Measurements from ENCODE around the gene ITGB1. TPM values are rescaled to one million over a fixed set of nuclear protein-coding genes. Genes with fewer than 3 reads are reported as not detected.

The ITGB1 gene
- total RNA-seq, 1 experiment from 2014 or later = 223 TPM

DNA sequence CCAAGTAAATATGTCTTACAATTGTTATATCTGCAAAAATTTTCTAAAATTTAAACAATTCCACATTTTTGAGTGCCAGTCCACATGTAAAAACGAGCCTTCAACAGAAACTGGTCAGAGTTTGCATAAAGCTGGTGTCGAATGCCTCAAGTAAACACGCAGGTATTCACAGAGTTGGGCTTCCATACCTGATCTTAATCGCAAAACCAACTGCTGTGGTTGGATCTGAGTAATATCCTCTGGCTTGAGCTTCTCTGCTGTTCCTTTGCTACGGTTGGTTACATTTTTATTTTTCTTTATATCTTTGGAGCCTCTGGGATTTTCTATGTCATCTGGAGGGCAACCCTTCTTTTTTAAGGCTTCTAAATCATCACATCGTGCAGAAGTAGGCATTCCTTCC lies 28.4 kb downstream of the ITGB1 start:
- Histone ChIP-seq H3K4me2 (ENCODE audit: insufficient read depth, insufficient read length, low read length) (no peak overlapping the region), H2AFZ (ENCODE audit: low read length) (no peak overlapping the region), H2BK15ac (ENCODE audit: low read depth, low read length) (no peak overlapping the region), H4K5ac (ENCODE audit: insufficient read length, low read depth, low read length) (no peak overlapping the region), H3T11ph (ENCODE audit: low read length) (no peak overlapping the region), H3K27me3 (ENCODE audit: insufficient read depth, low read length) (no peaks in the 10 kb centered on the region), H3K4me1 (ENCODE audit: insufficient read depth, low read length) (no peaks in the 10 kb centered on the region), H3K79me2 (ENCODE audit: insufficient read depth, low read length) (peaks cover 2% of the 10 kb centered on the region), H2AK5ac (ENCODE audit: insufficient read length, low read length) (no peak overlapping the region), H3K4ac (ENCODE audit: low read depth, low read length) (no peak overlapping the region), H3K14ac (ENCODE audit: insufficient read depth, low read length) (no peak overlapping the region), H4K91ac (ENCODE audit: insufficient read length, low read depth, low read length) (no peak overlapping the region), H3K56ac (ENCODE audit: insufficient read length, low read depth, low read length) (no peak overlapping the region), H3K23me2 (ENCODE audit: insufficient read length, low read depth, low read length, poor library complexity, severe bottlenecking) (no peaks in the 10 kb centered on the region), H2BK120ac (ENCODE audit: low read depth, low read length, poor library complexity, severe bottlenecking) (no peak overlapping the region), H4K20me1 (ENCODE audit: control insufficient read depth, insufficient read depth, insufficient read length) (no peaks in the 10 kb centered on the region), H4K8ac (replicated peaks; ENCODE audit: insufficient read length, low read depth, low read length) (no peak overlapping the region), H2BK20ac (ENCODE audit: low read depth, low read length, poor library complexity, severe bottlenecking) (no peak overlapping the region), H2BK12ac (ENCODE audit: insufficient read length, low read depth, low read length) (no peak overlapping the region), H3K9ac (ENCODE audit: extremely low read depth, insufficient read length, low read length) (no peak overlapping the region), H3K79me1 (ENCODE audit: insufficient read depth, low read depth, low read length, poor library complexity, severe bottlenecking) (no peaks in the 10 kb centered on the region), H3K23ac (ENCODE audit: insufficient read length, low read depth, low read length) (no peak overlapping the region), H3K9me3 (ENCODE audit: control insufficient read depth, low read depth, low read length) (no peaks in the 10 kb centered on the region), H2BK5ac (ENCODE audit: insufficient read length, low read length) (no peak overlapping the region), H3K27ac (ENCODE audit: insufficient read length, low read depth, low read length) (no peak overlapping the region), H3K18ac (ENCODE audit: insufficient read length, low read depth, low read length) (no peak overlapping the region)
- WGBS (ENCODE audit: extremely low coverage, insufficient read length, low lambda C conversion rate) = no CpG with 5 or more reads among the region's 6 CpGs
- Mint-ChIP-seq H3K4me1 (0 out of 4 replicates have a peak, but pooled peaks cover 0 to 2% of the 10 kb centered on the region in 2 experiments), H3K27me3 (ENCODE audit: low read depth) (no peaks in the 10 kb centered on the region), H3K4me3 (no peak overlapping the region), H3K36me3 (ENCODE audit: insufficient read depth in 1 of 3, low read depth in 3 of 3) (peaks cover 40 to 57% (median 56%) of the 10 kb centered on the region in 3 experiments), H3K9me3 (peaks cover 3 to 4% of the 10 kb centered on the region in 2 experiments; a peak in 2 of 5 replicates), H3K27ac (peak overlapping the region in 1 of 3 experiments; percentile 45; a peak in 1 of 7 replicates)
- no peak for DNase-seq
- TF ChIP-seq CTCF (conservative IDR thresholded peaks at IDR 0.05) = no peak

All from H9 (cell line).